Inflammatory macrophage treated with lipopolysaccharide for 4 hours (primary cell): ENCODE data around the gene GEMIN4.

ENCODE experiments used
- DNase-seq: peaks from one replicate; pipeline ENCODE4 v3.0.0-alpha.2; 2020

Gene GEMIN4

GRCh38 chr17:740240-741017, 11.6 kb downstream of the GEMIN4 start:
- peak; percentile 95 for DNase-seq

DNA sequence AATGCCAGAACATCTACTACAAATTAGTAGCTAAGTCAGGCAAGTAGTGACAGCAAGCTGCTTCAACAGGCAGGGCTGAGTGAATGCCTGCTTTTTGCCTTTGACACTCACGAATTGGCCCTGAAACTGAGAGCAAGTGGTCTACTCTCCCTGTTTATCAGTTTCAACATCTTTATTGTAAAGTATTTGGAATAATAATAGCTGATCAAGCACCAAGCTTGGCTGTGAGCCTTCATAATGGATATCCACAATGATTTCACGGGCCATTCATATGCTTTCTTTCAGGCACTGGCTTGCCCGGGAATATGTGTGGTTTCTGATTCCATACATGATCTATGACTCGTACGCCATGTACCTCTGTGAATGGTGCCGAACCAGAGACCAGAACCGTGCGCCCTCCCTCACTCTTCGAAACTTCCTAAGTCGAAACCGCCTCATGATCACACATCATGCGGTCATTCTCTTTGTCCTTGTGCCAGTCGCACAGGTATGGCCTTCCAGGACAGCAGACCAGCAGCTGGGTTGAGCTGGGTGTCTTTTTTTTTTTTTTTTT, 14.4 kb downstream of the GEMIN4 start:
- DNase-seq, result no peak

DNA sequence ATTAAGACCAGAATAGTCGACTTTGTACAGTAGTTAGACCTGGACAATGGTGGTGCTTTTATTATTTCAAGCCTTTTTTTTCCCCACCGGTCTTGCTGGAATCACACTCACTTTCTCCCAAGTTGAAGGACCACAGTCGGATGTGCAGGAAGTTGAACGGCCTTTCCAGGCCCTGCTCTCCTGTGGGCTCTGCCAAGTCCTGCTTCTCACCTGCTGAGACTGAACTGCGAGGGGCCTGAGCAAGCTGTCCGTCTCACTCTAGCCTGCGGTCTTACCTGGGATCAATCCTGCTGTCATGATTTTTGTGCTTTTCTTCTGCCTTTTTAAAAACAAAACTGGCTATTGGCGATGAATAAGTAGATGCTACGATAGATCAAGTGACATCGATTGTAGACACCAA, 18.3 kb downstream of the GEMIN4 start:
- DNase-seq, result no peak

DNA sequence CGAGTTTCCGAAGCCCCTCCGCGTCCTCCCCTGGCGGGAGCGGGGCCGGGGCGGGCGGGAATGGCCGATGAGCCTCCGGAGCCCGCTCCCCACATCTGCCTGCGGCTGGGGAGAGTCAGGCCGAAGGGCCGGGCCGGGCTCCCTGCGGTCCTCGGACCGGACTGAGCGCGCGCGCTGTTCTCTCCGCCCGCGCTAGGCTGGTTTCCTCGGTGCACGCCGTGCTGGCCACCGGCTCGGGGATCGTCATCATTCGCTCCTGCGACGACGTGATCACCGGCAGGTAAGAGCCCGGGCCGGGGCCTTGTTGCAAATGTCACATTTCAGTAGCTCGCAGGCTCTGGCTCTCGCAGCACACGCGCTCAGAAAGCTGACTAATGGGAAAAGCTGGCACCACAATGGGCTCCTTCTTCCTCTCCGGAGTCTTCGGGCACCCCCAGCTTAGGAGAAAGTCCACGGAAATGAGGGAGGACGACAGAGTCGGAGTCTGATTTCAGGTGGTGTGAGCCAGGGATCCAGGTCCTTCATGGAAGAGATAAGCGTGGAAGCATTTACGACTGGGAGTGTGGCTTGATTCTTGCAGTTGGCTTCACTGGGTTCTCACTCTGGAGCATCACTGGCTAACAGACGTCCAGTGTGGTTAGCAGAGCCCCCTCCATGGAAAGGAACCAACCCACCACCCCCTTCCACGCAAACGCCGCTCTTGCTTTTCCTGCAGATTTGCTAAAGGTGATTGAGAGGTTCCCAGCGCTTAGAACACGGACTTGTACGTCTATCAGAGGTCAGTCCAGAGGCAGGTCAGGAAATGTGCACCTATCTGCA, 19.0 kb downstream of the GEMIN4 start:
- no peak for DNase-seq

GRCh38 chr17:732067-732901, 19.8 kb downstream of the GEMIN4 start, which contains the start of gene TLCD3A:
TLCD3A (plus strand) TSS chr17:732596; CDS start chr17:732648, 52 bp downstream.
- DNase-seq, result peak; percentile 19

GRCh38 chr17:731644-732066, 20.4 kb downstream of the GEMIN4 start:
- no peak for DNase-seq

DNA sequence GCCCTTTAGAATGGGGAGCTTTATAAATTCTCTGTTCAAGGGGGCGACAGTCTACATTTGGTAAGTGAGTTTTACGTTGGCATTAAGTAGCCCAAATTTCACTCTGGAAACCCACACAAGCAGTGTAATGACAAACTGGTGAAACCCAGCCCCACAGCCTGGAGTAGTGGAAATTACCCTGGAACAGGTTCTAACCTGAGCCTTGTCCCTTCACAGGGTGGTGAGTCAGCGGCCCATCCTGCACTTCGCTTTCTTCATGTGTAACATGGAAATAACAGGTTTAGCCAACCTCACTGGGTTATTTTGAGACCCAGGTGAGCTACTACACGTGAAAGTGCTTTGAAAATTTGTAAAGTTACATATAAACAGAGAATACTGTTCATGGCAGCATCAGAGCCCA, 23.2 kb downstream of the GEMIN4 start:
- DNase-seq, result no peak

DNA sequence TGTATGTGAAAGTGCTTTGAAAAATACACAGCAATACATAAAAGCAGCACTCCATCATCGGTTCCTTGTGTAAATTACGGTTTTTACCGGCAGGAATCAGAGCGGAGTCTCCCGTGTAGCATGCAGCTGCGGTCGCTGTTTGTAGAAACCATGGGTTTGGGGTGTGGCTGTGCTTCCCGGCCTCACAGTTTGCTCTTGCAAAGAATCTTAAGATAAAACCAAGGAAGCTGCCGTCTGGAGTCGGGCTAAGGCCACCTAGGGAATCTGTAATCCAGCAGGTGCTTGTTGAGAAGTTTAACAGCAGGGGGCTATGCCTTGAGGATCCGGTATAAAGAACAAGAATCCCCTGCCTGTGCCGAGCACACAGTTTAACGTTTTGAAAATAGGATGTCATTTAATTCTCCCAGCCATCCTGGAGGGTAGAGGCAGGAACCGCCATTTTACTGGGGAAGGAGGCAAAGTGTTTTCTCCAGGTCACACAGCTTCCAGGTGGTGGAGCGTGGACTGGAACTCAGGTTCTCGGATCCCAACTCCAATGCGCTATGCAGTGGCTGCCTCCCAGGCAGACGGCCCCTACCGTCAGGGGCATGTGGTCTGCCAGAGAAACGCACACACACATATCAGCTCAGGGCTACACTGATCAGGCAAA, 25.7 kb downstream of the GEMIN4 start:
- no peak for DNase-seq

DNA sequence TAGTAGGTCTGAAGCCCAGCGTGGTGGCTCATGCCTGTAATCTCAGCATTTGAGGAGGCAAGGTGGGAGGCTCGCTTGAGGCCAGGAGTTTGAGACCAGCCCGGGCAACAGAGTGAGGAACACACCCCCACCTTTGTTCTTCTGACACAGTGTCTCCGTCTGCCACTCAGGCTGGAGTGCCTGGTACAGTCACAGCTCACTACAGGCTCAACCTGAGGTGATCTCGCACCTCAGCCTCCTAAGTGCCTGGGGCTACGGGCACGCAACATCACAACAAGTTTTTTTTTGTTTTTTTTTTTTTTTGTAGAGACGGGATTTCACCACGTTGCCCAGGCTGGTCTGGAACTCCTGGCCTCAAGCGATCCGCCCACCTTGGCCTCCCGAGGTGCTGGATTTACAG, 26.3 kb downstream of the GEMIN4 start:
- DNase-seq, result no peak

DNA sequence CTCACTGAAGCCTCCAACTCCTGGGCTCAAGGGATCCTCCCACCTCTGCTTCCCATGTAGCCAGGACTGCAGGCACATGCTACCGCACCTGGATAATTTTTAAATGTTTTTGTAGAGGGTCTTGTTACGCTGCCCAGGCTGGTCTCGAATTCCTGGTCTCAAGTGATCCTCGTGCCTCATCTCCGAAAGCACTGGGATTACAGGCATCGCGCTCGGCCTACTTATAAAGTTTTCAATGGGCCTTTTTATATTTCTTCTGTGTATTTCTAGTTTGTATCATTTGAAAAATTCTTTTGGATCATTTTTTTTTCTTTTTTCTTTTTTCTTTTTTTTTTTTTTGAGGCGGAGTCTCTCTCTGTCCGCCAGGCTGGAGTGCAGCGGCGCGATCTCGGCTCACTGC, 27.0 kb downstream of the GEMIN4 start:
- DNase-seq, result no peak

- DNase-seq, result no peak
Observed at GRCh38 chr17:721540-721937, 30.5 kb downstream of the GEMIN4 start.

GRCh38 chr17:720706-721539, 31.1 kb downstream of the GEMIN4 start:
- DNase-seq, result no peak

DNA sequence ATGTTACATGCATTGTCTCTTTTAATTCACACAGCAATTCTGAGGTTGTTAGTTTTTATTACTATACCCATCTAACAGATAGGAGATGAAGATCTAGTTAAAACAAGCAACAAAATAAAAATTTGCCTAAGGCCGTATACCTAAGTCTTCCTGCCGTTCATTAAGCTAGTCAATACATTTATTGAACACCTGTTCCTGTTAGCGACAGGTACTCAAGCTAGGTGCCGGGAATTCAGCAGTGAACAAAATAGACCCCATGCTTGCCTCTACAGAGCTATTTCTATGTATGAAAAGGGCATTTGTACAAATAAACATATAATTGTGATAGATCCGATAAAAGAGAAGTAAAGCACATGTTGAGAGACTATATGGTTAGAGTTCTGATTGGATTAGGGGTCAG, 34.0 kb downstream of the GEMIN4 start:
- DNase-seq, result no peak

DNA sequence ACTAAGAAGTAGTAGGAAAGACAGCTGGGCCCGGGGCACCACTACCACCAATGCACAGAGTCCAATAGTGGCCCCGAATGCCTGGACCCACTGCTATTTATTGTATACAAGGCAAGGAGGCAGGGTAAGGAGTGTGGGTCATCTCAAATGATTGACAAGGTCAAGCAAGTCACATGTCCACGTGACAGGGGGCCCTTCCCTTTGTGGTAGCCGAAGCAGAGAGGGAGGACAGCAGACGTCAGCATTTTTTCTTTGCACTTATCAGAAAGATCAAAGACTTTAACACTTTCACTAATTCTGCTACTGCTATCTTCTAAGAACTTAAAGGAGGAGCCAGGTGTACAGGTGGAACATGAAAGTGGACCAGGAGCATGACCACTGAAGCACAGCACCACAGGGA, 43.9 kb downstream of the GEMIN4 start:
- DNase-seq, result no peak

DNA sequence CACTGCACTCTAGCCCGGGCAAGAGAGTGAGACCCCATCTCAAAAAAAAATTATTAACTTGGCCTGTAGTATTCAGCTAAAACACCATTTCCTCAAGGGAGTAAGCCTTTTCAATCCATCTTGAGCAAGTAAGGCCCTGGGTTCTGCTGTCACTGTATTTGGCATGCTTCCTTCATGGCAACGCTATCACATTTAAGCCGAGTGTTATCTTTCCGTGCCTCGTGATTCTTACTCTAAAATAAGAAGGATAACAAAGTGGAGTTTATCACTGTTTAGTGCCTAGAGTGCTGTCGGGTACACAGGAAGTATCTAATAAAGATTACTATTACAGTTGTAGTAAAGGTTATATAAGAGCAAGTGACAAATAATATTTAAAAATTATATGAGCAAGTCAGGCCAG, 46.2 kb downstream of the GEMIN4 start:
- no peak for DNase-seq

DNA sequence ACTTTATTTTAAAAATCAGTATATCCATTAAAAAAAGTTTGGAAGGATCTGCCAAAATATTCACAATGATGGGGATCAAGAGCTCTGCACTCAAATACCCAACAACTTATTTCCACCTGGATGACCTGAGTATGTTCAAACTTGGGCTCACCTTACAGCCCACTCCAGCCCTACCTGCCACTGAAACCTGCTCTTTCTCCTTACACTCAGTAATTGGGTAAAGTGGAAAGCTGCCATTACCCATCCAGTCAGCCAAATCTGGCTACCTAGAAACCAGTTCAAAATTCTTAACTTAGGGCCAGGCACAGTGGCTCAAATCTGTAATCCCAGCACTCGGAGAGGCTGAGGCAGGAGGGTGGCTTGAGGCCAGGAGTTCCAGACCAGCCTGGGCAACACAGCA, 47.1 kb downstream of the GEMIN4 start:
- DNase-seq, result no peak

DNA sequence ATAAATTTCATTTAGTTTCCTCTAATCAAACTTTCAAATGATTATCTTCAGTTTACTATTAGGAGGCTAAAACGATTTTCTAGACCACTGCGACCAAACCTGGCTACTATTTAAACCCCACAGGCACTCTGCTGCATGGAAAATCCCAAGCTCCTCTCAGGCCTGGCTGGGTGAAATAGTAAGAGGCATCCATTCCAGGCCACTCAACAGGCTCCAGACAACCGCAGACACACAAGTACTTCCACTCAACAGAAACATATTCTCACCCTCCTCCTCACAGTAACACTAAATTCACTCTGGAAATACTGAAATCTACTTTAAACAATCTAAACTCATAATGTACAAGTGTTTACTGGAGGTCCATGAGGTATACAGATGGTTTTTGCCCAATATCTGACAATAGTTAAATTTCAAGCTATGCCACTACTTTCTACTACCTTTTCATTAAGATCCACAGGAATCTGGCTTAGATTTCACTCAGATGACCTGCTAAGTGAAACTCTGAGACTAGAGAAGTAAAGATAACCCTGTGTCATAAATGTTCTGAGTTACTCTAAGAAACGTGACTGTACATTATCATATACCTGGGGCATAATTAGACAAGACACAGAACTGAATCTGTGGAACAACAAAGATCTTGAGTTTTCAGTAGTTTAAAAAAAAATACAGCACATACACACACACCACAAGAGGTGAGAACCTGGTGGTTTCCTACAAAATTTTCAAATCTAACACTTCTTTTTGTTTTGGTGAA, 47.8 kb downstream of the GEMIN4 start:
- no peak for DNase-seq

DNA sequence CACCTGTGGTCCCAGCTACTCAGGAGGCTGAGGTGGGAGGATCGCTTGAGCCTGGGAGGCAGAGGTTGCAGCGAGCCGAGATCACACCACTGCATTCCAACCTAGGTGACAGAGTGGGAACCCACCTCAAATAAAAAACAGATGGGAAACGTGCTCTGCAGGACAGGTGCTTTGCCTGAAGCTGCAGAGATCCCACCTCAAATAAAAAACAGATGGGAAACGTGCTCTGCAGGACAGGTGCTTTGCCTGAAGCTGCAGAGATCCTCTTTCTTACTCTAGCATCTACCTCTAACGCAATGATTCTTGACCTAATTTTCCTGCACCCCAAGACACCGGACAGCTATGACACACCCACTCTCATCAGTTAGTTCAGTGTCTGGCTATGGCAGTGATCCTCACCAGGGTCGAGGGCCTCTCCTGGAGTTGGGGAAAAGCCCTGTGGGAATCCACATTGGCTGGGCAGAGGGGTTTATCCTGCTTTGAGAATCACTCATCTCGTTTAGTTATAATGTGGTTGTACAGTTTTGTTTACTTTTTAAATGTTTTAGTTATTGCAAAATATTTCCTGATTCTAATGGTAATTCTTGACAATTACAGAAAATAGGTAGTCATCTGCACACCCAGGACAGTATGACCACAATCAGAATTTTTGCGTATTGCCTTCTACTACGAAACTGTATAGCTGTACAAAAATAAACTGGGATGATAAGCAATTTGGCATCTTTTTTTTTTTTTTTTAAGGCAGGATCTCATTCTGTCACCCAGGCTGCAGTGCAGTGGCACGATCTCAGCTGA, 48.8 kb downstream of the GEMIN4 start:
- no peak for DNase-seq

GRCh38 chr17:700504-701094, 51.5 kb downstream of the GEMIN4 start:
- peak; percentile 26 for DNase-seq
